Measurements from ENCODE around the gene RRP1B.
"Not testable (repeated sequence)": the region's sequence is repeated elsewhere in the genome, so short reads cannot be mapped to it uniquely, and the experiment has no call there.

RRP1B gene

GRCh38 chr21:43712268-43712942 lies 53.0 kb downstream of the RRP1B start:
- TF ChIP-seq POLR2A (IDR thresholded peaks at IDR 0.05; ENCODE audit: low read length) = no peak
- TF ChIP-seq GATA1 (IDR thresholded peaks at IDR 0.05; ENCODE audit: low read depth, low read length) = no peak
- DNase-seq = no peak

DNA sequence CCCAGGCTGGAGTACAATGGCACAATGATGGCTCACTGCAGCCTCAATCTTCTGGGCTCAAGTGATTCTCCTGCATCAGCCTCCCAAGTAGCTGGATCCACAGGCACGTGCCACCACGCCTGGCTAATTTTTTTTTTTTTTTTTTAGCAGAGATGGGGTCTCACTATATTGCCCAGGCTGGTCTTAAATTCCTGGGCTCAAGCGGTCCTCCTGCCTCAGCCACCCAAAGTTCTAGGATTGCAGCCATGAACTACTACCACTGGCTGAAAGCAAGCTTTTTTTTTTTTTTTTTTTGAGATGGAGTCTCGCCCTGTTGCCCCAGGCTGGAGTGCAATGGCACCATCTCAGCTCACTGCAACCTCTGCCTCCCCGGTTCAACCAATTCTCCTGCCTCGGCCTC lies 53.8 kb downstream of the RRP1B start:
- not testable (repeated sequence) for DNase-seq

DNA sequence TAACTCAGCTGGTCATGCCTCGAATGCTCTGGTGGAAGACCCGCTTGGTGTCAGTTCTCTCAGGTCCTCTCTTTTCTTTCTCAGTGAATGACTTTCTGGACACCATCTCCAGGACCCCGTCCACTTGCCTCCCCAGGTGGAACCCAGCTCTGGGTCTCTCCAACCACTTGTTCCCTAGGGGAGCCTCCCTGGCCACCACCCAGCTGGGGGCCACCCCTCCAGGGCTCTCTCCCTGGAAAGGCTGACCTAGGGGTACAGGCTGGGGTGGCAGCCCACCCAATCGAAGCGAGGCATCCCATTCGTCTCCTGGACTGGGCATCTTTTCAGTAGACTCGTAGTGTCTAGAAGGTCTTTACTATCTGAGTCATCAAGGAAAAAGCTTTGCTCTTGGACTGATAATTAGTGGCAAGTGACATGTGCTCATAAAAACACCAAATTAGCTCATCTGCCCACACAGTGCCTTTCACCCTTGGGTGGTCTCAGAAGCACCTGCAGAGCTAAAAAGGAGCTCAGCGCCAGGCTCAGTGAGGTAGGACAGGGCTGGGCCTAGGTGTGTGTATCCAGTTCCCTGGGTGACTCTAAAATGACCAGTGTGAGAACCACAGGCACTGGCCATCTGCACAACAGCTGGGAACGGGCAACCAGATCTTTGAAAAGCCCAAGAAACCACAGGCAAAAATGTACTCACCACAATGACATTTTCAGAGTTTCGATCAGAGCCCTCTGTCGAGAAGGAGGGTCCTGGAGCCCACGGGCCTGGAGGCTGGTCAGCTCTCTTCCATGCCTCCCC lies 57.2 kb downstream of the RRP1B start:
- DNase-seq = no peak
- TF ChIP-seq GATA1 (IDR thresholded peaks at IDR 0.05; ENCODE audit: low read depth, low read length) = no peak
- no peak for TF ChIP-seq POLR2A (IDR thresholded peaks at IDR 0.05; ENCODE audit: low read length)

DNA sequence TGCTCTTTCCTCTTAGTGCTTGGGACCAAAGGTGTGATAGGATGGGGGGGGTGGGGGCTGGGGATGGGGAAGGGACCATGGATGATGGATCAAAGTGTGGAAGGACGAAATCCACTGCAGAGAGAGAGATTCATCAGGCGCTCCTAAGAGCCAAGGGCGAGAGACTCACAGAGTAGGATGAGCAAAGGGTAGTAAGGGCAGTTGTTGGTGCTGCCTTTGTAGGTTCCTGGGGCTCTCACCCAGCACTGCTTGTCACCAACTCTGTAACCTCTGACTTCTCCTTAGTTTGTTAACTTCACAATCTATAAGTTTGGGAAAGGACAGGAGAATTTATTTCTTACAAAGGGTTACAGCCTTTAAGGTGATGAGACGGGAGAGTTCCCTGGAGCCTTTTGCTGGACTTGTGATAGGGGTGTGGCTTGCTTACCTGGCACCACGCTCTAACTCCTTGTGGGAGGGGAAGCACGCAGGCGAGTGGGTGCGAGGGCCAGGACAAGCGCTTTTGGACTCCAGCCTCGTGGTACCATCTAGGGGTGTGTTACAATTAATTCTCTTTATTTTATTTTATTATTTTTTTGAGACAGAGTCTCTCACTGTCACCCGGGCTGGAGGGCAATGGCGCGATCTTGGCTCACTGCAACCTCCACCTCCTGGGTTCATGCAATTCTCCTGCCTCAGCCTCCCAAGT lies 58.0 kb downstream of the RRP1B start:
- DNase-seq = no peak
- TF ChIP-seq GATA1 (IDR thresholded peaks at IDR 0.05; ENCODE audit: low read depth, low read length) (no peak), POLR2A (IDR thresholded peaks at IDR 0.05; ENCODE audit: low read length) (no peak)

- no peak for TF ChIP-seq GATA1 (IDR thresholded peaks at IDR 0.05; ENCODE audit: low read depth, low read length)
- no peak for TF ChIP-seq POLR2A (IDR thresholded peaks at IDR 0.05; ENCODE audit: low read length)
- no peak for DNase-seq
Measured at GRCh38 chr21:43717967-43718871, 58.9 kb downstream of the RRP1B start.

- DNase-seq = peak; percentile 89 to 93
- TF ChIP-seq POLR2A (IDR thresholded peaks at IDR 0.05; ENCODE audit: low read length) (peak; percentile 76), GATA1 (IDR thresholded peaks at IDR 0.05; ENCODE audit: low read depth, low read length) (no peak)
Measured at GRCh38 chr21:43718872-43719747, 59.8 kb downstream of the RRP1B start, which contains the start of gene PDXK. TSS of gene PDXK (plus strand) at chr21:43719129. CDS start at chr21:43719295, 166 bp downstream.

DNA sequence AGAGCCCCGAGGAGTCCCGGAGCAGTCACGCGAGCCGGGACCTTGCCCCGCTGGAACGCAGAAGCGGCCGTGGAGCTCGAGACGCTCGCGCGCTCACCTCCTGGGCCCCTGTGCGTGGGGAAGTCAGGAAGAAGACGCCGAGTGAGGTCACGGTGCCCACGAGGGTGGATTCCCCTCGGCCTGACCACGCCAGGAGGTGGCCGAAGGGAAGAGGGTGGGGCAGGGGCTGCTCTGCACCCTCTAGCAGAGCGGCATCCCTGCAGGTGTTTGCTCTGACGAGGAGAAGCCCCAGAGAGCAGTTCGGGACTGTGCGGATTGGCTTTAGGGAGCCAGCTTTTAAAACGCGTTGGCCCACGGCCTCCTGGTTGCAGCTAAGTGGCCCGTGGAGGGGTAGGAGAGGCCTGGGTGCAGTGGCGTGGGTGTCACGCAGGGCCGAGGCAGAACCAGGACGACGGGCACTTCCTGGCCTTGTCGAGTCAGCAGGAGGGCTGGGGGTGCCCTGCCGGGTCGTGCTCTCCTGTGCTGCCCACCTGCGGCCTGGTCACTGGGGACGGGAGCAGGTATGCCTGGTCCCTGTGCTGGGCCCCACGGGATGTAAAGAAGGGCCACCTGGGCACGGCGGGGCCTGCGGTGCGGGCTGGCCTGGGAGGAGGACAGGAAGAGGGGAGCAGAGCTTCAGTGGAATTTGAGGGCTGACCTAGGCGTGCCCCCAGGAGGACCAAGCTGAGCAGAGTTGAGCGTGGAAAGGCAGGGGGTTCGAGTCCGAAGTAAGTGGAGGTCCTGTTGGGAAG lies 60.6 kb downstream of the RRP1B start:
- TF ChIP-seq POLR2A (IDR thresholded peaks at IDR 0.05; ENCODE audit: low read length) (no peak), GATA1 (IDR thresholded peaks at IDR 0.05; ENCODE audit: low read depth, low read length) (no peak)
- DNase-seq = peak; percentile 47 to 63

DNA sequence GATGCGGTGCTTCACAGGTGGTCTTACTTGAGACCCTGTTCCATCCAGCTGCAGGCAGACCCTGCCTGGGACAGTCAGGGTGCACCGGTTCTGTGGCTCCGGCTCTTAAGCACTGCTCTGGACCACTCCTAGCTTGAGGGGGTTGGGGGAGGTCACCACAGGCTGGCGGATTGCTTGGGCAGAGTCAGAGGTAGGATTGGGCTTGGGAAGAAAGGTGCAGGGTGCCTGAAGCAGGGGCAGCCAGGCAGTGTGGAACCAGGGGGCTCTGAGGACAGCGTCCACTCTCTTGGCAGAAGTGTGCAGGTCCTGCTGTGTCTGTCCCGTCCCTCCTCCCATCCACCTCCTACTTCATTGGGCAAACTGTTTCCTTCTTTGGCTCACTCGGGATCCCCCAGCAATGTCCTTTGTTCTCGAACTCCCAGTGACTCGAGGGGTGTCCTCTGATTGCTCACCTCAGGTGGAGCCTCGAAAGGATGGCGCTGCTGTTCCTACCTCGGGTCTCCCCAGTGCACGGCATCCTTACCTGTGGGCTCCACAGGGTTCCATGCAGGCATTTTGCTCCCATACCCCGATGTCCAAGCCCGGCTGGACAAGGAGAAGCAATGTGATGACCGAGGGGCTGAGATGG lies 61.3 kb downstream of the RRP1B start:
- no peak for TF ChIP-seq POLR2A (IDR thresholded peaks at IDR 0.05; ENCODE audit: low read length)
- TF ChIP-seq GATA1 (IDR thresholded peaks at IDR 0.05; ENCODE audit: low read depth, low read length) = no peak
- DNase-seq = no peak

DNA sequence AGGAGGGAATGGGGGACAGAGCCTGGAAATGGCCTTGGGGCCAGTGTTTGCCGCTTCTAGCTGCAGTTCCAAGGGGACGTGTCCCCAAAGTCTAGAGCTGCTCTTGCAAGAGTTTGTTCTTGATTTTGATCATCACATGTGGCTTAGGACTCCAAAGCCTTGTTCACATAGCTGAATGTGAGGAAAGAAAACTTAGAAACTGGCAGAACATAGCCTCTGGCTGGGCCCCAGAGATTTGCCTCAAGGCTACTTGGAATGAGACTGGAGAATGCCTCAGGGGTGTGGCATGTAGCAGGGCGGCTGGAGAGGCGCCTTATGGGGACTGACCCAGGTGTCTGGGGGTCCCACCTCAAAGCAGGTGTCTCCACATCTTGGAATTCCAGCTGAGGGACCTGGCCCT lies 61.8 kb downstream of the RRP1B start:
- TF ChIP-seq GATA1 (IDR thresholded peaks at IDR 0.05; ENCODE audit: low read depth, low read length) (no peak), POLR2A (IDR thresholded peaks at IDR 0.05; ENCODE audit: low read length) (no peak)
- DNase-seq = no peak

- TF ChIP-seq POLR2A (IDR thresholded peaks at IDR 0.05; ENCODE audit: low read length) (no peak), GATA1 (IDR thresholded peaks at IDR 0.05; ENCODE audit: low read depth, low read length) (no peak)
- no peak for DNase-seq
Measured at GRCh38 chr21:43721939-43722338, 62.6 kb downstream of the RRP1B start.

DNA sequence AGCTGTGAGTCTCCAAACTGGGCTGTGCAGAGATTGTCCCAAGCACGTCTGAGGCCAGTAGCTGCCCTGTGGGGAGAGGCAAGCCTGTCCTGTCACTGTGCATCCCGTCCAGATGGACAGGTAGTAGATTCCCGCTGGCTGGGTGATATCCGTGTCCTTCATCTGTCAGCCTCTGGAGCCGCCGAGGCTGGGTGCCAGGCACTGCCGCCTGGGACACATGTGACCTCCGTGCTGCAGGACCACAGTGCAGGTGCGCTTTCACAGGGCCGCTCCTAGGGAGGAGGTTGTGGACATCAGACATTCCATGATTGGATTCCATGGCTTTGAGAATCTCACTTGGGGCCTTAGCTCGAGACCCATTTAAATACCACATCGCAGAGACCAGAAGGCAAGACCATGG lies 64.3 kb downstream of the RRP1B start:
- TF ChIP-seq POLR2A (IDR thresholded peaks at IDR 0.05; ENCODE audit: low read length) (no peak), GATA1 (IDR thresholded peaks at IDR 0.05; ENCODE audit: low read depth, low read length) (no peak)
- DNase-seq = no peak
